HEK293 (cell line): ENCODE data around the gene PDCD4.

ENCODE experiments used
- CTCF ChIP-seq: fragments of 450-650 bp; formaldehyde crosslinking; IDR thresholded peaks from 2 replicates; pipeline ENCODE4 v1.5.1; 2016; ENCODE audit warnings: missing biosample characterization, missing genetic modification characterization
- KLF1 ChIP-seq: fragments of 450-650 bp; formaldehyde crosslinking; IDR thresholded peaks from 2 replicates; pipeline ENCODE4 v1.5.1; 2016; ENCODE audit warnings: missing biosample characterization, missing genetic modification characterization
- KLF10 ChIP-seq: fragments of 450-650 bp; IDR thresholded peaks from 2 replicates; pipeline ENCODE4 v1.5.1; 2018; ENCODE audit warnings: missing biosample characterization, mild to moderate bottlenecking, missing genetic modification characterization
- SP3 ChIP-seq: fragments of 450-650 bp; formaldehyde crosslinking; IDR thresholded peaks from 2 replicates; pipeline ENCODE4 v1.5.1; 2016; ENCODE audit warnings: missing biosample characterization, missing genetic modification characterization
- TCF7L2 ChIP-seq: IDR thresholded peaks from 2 replicates; pipeline ENCODE4 v1.6.1; 2011; ENCODE audit warnings: low read depth, mild to moderate bottlenecking, inconsistent platforms, low read length, moderate library complexity, borderline replicate concordance
- WT1 ChIP-seq: fragments of 450-650 bp; formaldehyde crosslinking; IDR thresholded peaks from 2 replicates; pipeline ENCODE4 v1.5.1; 2016; ENCODE audit warnings: missing biosample characterization, missing genetic modification characterization
- ZBTB10 ChIP-seq: fragments of 450-650 bp; formaldehyde crosslinking; IDR thresholded peaks from 2 replicates; pipeline ENCODE4 v1.5.1; 2016; ENCODE audit warnings: missing biosample characterization, missing genetic modification characterization
- ZBTB11 ChIP-seq: fragments of 450-650 bp; formaldehyde crosslinking; conservative IDR thresholded peaks from 2 replicates; pipeline ENCODE4 v1.5.1; 2016; ENCODE audit warnings: low read depth, missing biosample characterization, missing genetic modification characterization
- ZNF239 ChIP-seq: fragments of 450-650 bp; formaldehyde crosslinking; IDR thresholded peaks from 2 replicates; pipeline ENCODE4 v1.5.1; 2016; ENCODE audit warnings: missing biosample characterization, missing genetic modification characterization
- ZNF311 ChIP-seq: fragments of 450-650 bp; formaldehyde crosslinking; IDR thresholded peaks from 2 replicates; pipeline ENCODE4 v1.5.1; 2017; ENCODE audit warnings: missing biosample characterization, missing genetic modification characterization, borderline replicate concordance
- ZNF416 ChIP-seq: fragments of 450-650 bp; formaldehyde crosslinking; IDR thresholded peaks from 2 replicates; pipeline ENCODE4 v1.5.1; 2016; ENCODE audit warnings: missing biosample characterization, missing genetic modification characterization
- ZNF76 ChIP-seq: fragments of 450-650 bp; formaldehyde crosslinking; IDR thresholded peaks from 2 replicates; pipeline ENCODE4; 2016; ENCODE audit warnings: low read depth, missing biosample characterization, missing genetic modification characterization, borderline replicate concordance

GRCh38 chr10:110824660-110825059 lies 47.1 kb upstream of the PDCD4 start:
- TF ChIP-seq ZNF416 (tag by site-specific recombination), result no peak
- no peak for TF ChIP-seq ZNF311 (tag by site-specific recombination)
- no peak for TF ChIP-seq TCF7L2
- no peak for TF ChIP-seq WT1 (tag by site-specific recombination)
- no peak for TF ChIP-seq KLF10
- TF ChIP-seq CTCF (tag by site-specific recombination), result no peak
- TF ChIP-seq ZBTB10 (tag by site-specific recombination), result no peak
- no peak for TF ChIP-seq ZNF76 (tag by site-specific recombination)
- TF ChIP-seq SP3 (tag by site-specific recombination), result no peak
- no peak for TF ChIP-seq ZBTB11
- no peak for TF ChIP-seq KLF1 (tag by site-specific recombination)
- no peak for TF ChIP-seq ZNF239 (tag by site-specific recombination)
